ENCODE measurements around the gene PCNX3. TPM values are rescaled to one million over a fixed set of nuclear protein-coding genes. Genes with fewer than 3 reads are reported as not detected.

The PCNX3 gene
- total and polyA plus RNA-seq, 2 of the 4 experiments (the other 2 are of a cell fraction) = 5.6 to 33.2 TPM

DNA sequence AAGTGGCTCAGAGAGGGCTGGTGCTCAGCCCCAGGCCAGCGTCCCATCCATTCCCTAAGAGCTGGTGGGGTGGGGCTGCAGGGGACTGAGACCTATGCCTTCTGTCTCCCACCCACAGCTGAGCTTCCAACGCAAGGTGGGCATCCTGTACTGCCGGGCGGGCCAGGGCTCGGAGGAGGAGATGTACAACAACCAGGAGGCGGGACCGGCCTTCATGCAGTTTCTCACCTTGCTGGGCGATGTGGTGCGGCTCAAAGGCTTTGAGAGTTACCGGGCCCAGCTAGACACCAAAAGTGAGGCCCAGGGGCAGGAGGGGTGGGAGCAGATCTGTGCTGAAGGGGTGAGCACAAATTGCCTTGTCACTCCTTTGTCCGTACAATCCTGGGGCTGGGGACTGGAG lies 29.3 kb downstream of the PCNX3 start:
- H3K18ac ChIP-seq (ENCODE audit: low read depth, low read length) = no peak overlapping the region
- dilution Hi-C loops (cut with HindIII; ENCODE audit: low sequenced_read_pairs, unreplicated experiment) = no loop called here
- DNase-seq (no peak), ATAC-seq (ENCODE audit: low read depth) (no peak)
- ChIA-PET CTCF (no interaction called here), POLR2A (ENCODE audit: unreplicated experiment) (no interaction called here)
- H4K8ac ChIP-seq (ENCODE audit: low read depth in 2 of 2, low read length in 2 of 2) = no peak overlapping the region
- no peak overlapping the region for H4K5ac ChIP-seq (ENCODE audit: low read depth, low read length)
- H3K9me3 ChIP-seq (ENCODE audit: control insufficient read depth, insufficient read depth, low read length) = no peaks in the 10 kb centered on the region
- 0 out of 2 replicates have a peak overlapping the region, but pooled peaks have one; percentile 34 for H2BK120ac ChIP-seq (ENCODE audit: low read depth, low read length)
- H4K91ac ChIP-seq (ENCODE audit: insufficient read depth, low read depth, low read length) = no peak overlapping the region
- WGBS, 2 experiments (ENCODE audit: extremely low coverage in 2 of 2, insufficient read length in 1 of 2) = 88% methylated on average over 10 of the region's 11 CpGs; no CpG with 5 or more reads in 1 of the 2 experiments
- H3K14ac ChIP-seq (replicated peaks; ENCODE audit: low read depth, low read length) = no peak overlapping the region
- H3K23ac ChIP-seq (ENCODE audit: low read depth, low read length) = no peak overlapping the region
- H2AK5ac ChIP-seq (ENCODE audit: low read depth, low read length) = no peak overlapping the region
- H3K27ac ChIP-seq (ENCODE audit: insufficient read depth, low read length) = no peak overlapping the region
- H3K4me1 ChIP-seq (ENCODE audit: control insufficient read depth, insufficient read depth, low read length) = peaks cover 8% of the 10 kb centered on the region
- no TSS peak for BruUV-seq (replicated peaks)
- H3K9me1 ChIP-seq (ENCODE audit: insufficient read depth, low read length) = peaks cover 15% of the 10 kb centered on the region
- H3K4me2 ChIP-seq (ENCODE audit: low read depth, low read length) = no peak overlapping the region
- H2AFZ ChIP-seq (replicated peaks; ENCODE audit: low read length, poor library complexity) = no peak overlapping the region
- intact Hi-C loops (cut with micrococcal nuclease) = no loop called here
- H3K4me3 ChIP-seq (ENCODE audit: insufficient read depth, low read depth, low read length) = no peak overlapping the region
- peaks cover 15% of the 10 kb centered on the region for H3K36me3 ChIP-seq (ENCODE audit: control insufficient read depth, insufficient read depth, low read length)
- H3K27me3 ChIP-seq (ENCODE audit: control insufficient read depth, insufficient read depth, low read length) = no peaks in the 10 kb centered on the region
- no peak overlapping the region for H2BK15ac ChIP-seq (ENCODE audit: low read depth, low read length)
- H2AK9ac ChIP-seq (replicated peaks; ENCODE audit: low read depth, low read length, poor library complexity) = peak overlapping the region; percentile 79
- H3K9ac ChIP-seq (ENCODE audit: low read depth, low read length) = no peak overlapping the region
- TF ChIP-seq, protein P1, sequence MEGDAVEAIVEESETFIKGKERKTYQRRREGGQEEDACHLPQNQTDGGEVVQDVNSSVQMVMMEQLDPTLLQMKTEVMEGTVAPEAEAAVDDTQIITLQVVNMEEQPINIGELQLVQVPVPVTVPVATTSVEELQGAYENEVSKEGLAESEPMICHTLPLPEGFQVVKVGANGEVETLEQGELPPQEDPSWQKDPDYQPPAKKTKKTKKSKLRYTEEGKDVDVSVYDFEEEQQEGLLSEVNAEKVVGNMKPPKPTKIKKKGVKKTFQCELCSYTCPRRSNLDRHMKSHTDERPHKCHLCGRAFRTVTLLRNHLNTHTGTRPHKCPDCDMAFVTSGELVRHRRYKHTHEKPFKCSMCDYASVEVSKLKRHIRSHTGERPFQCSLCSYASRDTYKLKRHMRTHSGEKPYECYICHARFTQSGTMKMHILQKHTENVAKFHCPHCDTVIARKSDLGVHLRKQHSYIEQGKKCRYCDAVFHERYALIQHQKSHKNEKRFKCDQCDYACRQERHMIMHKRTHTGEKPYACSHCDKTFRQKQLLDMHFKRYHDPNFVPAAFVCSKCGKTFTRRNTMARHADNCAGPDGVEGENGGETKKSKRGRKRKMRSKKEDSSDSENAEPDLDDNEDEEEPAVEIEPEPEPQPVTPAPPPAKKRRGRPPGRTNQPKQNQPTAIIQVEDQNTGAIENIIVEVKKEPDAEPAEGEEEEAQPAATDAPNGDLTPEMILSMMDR (conservative IDR thresholded peaks at IDR 0.05; ENCODE audit: low read depth, low read length) = no peak
- TF ChIP-seq CEBPB (IDR thresholded peaks at IDR 0.05; ENCODE audit: low read depth, low read length) = no peak
- no peak for TF ChIP-seq BHLHE40 (IDR thresholded peaks at IDR 0.05; ENCODE audit: low read depth, low read length)
- TF ChIP-seq MXI1 (IDR thresholded peaks at IDR 0.05; ENCODE audit: borderline replicate concordance, low read depth, low read length) = no peak
- TF ChIP-seq, protein P2, sequence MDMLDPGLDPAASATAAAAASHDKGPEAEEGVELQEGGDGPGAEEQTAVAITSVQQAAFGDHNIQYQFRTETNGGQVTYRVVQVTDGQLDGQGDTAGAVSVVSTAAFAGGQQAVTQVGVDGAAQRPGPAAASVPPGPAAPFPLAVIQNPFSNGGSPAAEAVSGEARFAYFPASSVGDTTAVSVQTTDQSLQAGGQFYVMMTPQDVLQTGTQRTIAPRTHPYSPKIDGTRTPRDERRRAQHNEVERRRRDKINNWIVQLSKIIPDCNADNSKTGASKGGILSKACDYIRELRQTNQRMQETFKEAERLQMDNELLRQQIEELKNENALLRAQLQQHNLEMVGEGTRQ (IDR thresholded peaks at IDR 0.05; ENCODE audit: low read depth, low read length) = no peak
- no peak for TF ChIP-seq CHD1 (IDR thresholded peaks at IDR 0.05; ENCODE audit: low read depth, low read length)
- no peak for TF ChIP-seq POLR2A (IDR thresholded peaks at IDR 0.05; ENCODE audit: low read depth, low read length)
- no peak for TF ChIP-seq MAFK (IDR thresholded peaks at IDR 0.05; ENCODE audit: low read depth, low read length)
- no peak for TF ChIP-seq ELK1 (IDR thresholded peaks at IDR 0.05; ENCODE audit: borderline replicate concordance, low read depth, low read length)
- no peak for TF ChIP-seq RFX5 (IDR thresholded peaks at IDR 0.05; ENCODE audit: low read depth, low read length)
- no peak for TF ChIP-seq RCOR1 (IDR thresholded peaks at IDR 0.05; ENCODE audit: insufficient replicate concordance, low read length)
- no peak for TF ChIP-seq NFE2L2 (IDR thresholded peaks at IDR 0.05; ENCODE audit: low read depth, low read length)
- TF ChIP-seq MAZ (IDR thresholded peaks at IDR 0.05; ENCODE audit: borderline replicate concordance, low read depth, low read length) = no peak
- no peak for TF ChIP-seq RAD21 (IDR thresholded peaks at IDR 0.05; ENCODE audit: low read length)
- no peak overlapping the region for H2BK5ac ChIP-seq (ENCODE audit: low read depth, low read length, poor library complexity, severe bottlenecking)
- in situ Hi-C loops (cut with MboI; ENCODE audit: low sequenced_read_pairs) = no loop called here
- no peak overlapping the region for H2BK20ac ChIP-seq (ENCODE audit: low read depth, low read length)
- peaks cover 1 to 45% of the 10 kb centered on the region in 2 experiments for H3K79me1 ChIP-seq (ENCODE audit: low read depth in 1 of 2, low read length in 2 of 2)
- no peak overlapping the region for H3K4ac ChIP-seq (ENCODE audit: low read depth, low read length)
- H3K56ac ChIP-seq (ENCODE audit: extremely low read depth, insufficient read depth, low read length) = no peak overlapping the region
- peaks cover 13% of the 10 kb centered on the region; the same call in 1 of the 2 replicates for H4K20me1 ChIP-seq (ENCODE audit: insufficient read depth, low read length)
